ENCODE measurements around the gene COL21A1.

- TF ChIP-seq CTCF (conservative IDR thresholded peaks at IDR 0.05; ENCODE audit: low read length) (no peak), EZH2phosphoT487 (IDR thresholded peaks at IDR 0.05; ENCODE audit: borderline replicate concordance, low read depth, low read length) (no peak)
These were observed 86.9 kb downstream of the COL21A1 start for GRCh38 chr6:56160489-56160888.
